Sigmoid colon (tissue), 3 donors: Measurements from ENCODE around the gene SPG7.

Experiments
- POLR2A ChIP-seq, 2 donors: fragments of 450-650 bp; IDR thresholded peaks; one replicate each; pipeline ENCODE4 v1.6.1; 2016; ENCODE audit warnings: antibody characterized with exemption in 2 of 2, mild to moderate bottlenecking in 2 of 2, moderate library complexity in 2 of 2
- TF ChIP-seq, protein P1 (sequence below), 4 experiments: fragments of 450-650 bp in 3 of 4; fragments of 200-600 bp in 1 of 4; IDR thresholded peaks; one replicate each; pipeline ENCODE4 v1.5.1; 2016 to 2019; ENCODE audit warnings: antibody characterized with exemption in 4 of 4, mild to moderate bottlenecking in 3 of 4, moderate library complexity in 2 of 4

GRCh38 chr16:89476811-89477261 lies 31.4 kb upstream of the SPG7 start:
- no peak for TF ChIP-seq POLR2A (IDR thresholded peaks at IDR 0.05)
- TF ChIP-seq, protein P1, sequence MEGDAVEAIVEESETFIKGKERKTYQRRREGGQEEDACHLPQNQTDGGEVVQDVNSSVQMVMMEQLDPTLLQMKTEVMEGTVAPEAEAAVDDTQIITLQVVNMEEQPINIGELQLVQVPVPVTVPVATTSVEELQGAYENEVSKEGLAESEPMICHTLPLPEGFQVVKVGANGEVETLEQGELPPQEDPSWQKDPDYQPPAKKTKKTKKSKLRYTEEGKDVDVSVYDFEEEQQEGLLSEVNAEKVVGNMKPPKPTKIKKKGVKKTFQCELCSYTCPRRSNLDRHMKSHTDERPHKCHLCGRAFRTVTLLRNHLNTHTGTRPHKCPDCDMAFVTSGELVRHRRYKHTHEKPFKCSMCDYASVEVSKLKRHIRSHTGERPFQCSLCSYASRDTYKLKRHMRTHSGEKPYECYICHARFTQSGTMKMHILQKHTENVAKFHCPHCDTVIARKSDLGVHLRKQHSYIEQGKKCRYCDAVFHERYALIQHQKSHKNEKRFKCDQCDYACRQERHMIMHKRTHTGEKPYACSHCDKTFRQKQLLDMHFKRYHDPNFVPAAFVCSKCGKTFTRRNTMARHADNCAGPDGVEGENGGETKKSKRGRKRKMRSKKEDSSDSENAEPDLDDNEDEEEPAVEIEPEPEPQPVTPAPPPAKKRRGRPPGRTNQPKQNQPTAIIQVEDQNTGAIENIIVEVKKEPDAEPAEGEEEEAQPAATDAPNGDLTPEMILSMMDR (IDR thresholded peaks at IDR 0.05) = no peak
